Prostate gland (tissue), 2 donors: ENCODE data around the gene MYH16.

Experiments
- CTCF ChIP-seq, 4 experiments: fragments of 200-600 bp in 2 of 4; fragments of 450-650 bp in 2 of 4; sonication (generic) in 2 of 4; IDR thresholded peaks; 1 replicate in 3 of 4; 2 replicates in 1 of 4; pipeline ENCODE4 v1.5.1; 2016 to 2019; ENCODE audit warnings: antibody characterized with exemption in 4 of 4, mild to moderate bottlenecking in 2 of 4, moderate library complexity in 2 of 4
- POLR2A ChIP-seq: fragments of 450-650 bp; IDR thresholded peaks from one replicate; pipeline ENCODE4 v1.6.1; 2016; ENCODE audit warnings: antibody characterized with exemption, mild to moderate bottlenecking
- POLR2AphosphoS5 ChIP-seq: sonication (generic); formaldehyde crosslinking; IDR thresholded peaks from one replicate; pipeline ENCODE4 v1.6.1; 2017; ENCODE audit warnings: antibody characterized with exemption

- TF ChIP-seq POLR2A (no peak), CTCF (IDR thresholded peaks at IDR 0.05) (no peak), POLR2AphosphoS5 (no peak)
Measured at GRCh38 chr7:99275496-99275895, 2.9 kb downstream of the MYH16 start.
